Mononuclear cell (primary cell): Measurements from ENCODE around the gene NR5A1. TPM values are rescaled to one million over a fixed set of nuclear protein-coding genes. Genes with fewer than 3 reads are reported as not detected.

Experiments used
- H3K27me3 ChIP-seq: 2 replicates; pipeline ENCODE4 v1.6.0; 2011; ENCODE audit warnings: low read length, control low read depth; ENCODE audit not compliant: insufficient read depth
- H3K4me1 ChIP-seq: 2 replicates; pipeline ENCODE4 v1.5.1; 2011; ENCODE audit warnings: mild to moderate bottlenecking, low read length, control low read depth; ENCODE audit not compliant: insufficient read depth
- H3K4me3 ChIP-seq: 2 replicates; pipeline ENCODE4 v1.5.1; 2011; ENCODE audit warnings: mild to moderate bottlenecking, low read length, moderate library complexity
- H3K9me3 ChIP-seq: 2 replicates; pipeline ENCODE4 v1.5.1; 2011; ENCODE audit warnings: low read depth, mild to moderate bottlenecking, control low read depth, low read length
- total RNA-seq: library from RNA; depleted of rRNA; stranded (reverse); fragments of >200 nt; gene quantifications from one replicate; pipeline ENCODE4 v1.2.3, GENCODE V29; 2012

The NR5A1 gene
- total RNA-seq, 1 donor: not detected

- H3K9me3 ChIP-seq: no peaks in the 10 kb centered on the region
- peaks cover 2% of the 10 kb centered on the region for H3K27me3 ChIP-seq
- no peaks in the 10 kb centered on the region for H3K4me1 ChIP-seq
- H3K4me3 ChIP-seq: no peak overlapping the region
Observed at GRCh38 chr9:124472770-124473169, 34.4 kb downstream of the NR5A1 start.

- H3K4me1 ChIP-seq: no peaks in the 10 kb centered on the region
- H3K4me3 ChIP-seq: no peak overlapping the region
- no peaks in the 10 kb centered on the region for H3K27me3 ChIP-seq
- H3K9me3 ChIP-seq: no peaks in the 10 kb centered on the region
Observed at GRCh38 chr9:124471761-124472160, 35.4 kb downstream of the NR5A1 start.

GRCh38 chr9:124470726-124471125, 36.5 kb downstream of the NR5A1 start:
- H3K27me3 ChIP-seq: no peaks in the 10 kb centered on the region
- H3K9me3 ChIP-seq: no peaks in the 10 kb centered on the region
- no peak overlapping the region for H3K4me3 ChIP-seq
- no peaks in the 10 kb centered on the region for H3K4me1 ChIP-seq

GRCh38 chr9:124470306-124470705, 36.9 kb downstream of the NR5A1 start:
- H3K4me1 ChIP-seq: no peaks in the 10 kb centered on the region
- H3K4me3 ChIP-seq: no peak overlapping the region
- no peaks in the 10 kb centered on the region for H3K9me3 ChIP-seq
- H3K27me3 ChIP-seq: no peaks in the 10 kb centered on the region

GRCh38 chr9:124469011-124469832, 38.0 kb downstream of the NR5A1 start:
- H3K4me1 ChIP-seq: no peaks in the 10 kb centered on the region
- H3K4me3 ChIP-seq: no peak overlapping the region
- no peaks in the 10 kb centered on the region for H3K9me3 ChIP-seq
- H3K27me3 ChIP-seq: no peaks in the 10 kb centered on the region

- H3K27me3 ChIP-seq: no peaks in the 10 kb centered on the region
- no peak overlapping the region for H3K4me3 ChIP-seq
- H3K4me1 ChIP-seq: no peaks in the 10 kb centered on the region
- H3K9me3 ChIP-seq: no peaks in the 10 kb centered on the region
Observed at GRCh38 chr9:124468061-124468740, 39.0 kb downstream of the NR5A1 start.

GRCh38 chr9:124467410-124468060, 39.7 kb downstream of the NR5A1 start:
- Histone ChIP-seq H3K4me3 (no peak overlapping the region), H3K27me3 (no peaks in the 10 kb centered on the region), H3K9me3 (no peaks in the 10 kb centered on the region), H3K4me1 (no peaks in the 10 kb centered on the region)

GRCh38 chr9:124465736-124466135, 41.5 kb downstream of the NR5A1 start:
- H3K4me3 ChIP-seq: no peak overlapping the region
- H3K9me3 ChIP-seq: no peaks in the 10 kb centered on the region
- H3K27me3 ChIP-seq: no peaks in the 10 kb centered on the region
- H3K4me1 ChIP-seq: no peaks in the 10 kb centered on the region

GRCh38 chr9:124462739-124463138, 44.5 kb downstream of the NR5A1 start:
- H3K4me1 ChIP-seq: no peaks in the 10 kb centered on the region
- H3K27me3 ChIP-seq: no peaks in the 10 kb centered on the region
- H3K9me3 ChIP-seq: no peaks in the 10 kb centered on the region
- H3K4me3 ChIP-seq: no peak overlapping the region

- H3K4me1 ChIP-seq: no peaks in the 10 kb centered on the region
- H3K4me3 ChIP-seq: no peak overlapping the region
- H3K9me3 ChIP-seq: no peaks in the 10 kb centered on the region
- H3K27me3 ChIP-seq: no peaks in the 10 kb centered on the region
Observed at GRCh38 chr9:124458441-124458840, 48.8 kb downstream of the NR5A1 start.

GRCh38 chr9:124457887-124458431, 49.2 kb downstream of the NR5A1 start:
- Histone ChIP-seq H3K9me3 (no peaks in the 10 kb centered on the region), H3K4me1 (no peaks in the 10 kb centered on the region), H3K4me3 (no peak overlapping the region), H3K27me3 (no peaks in the 10 kb centered on the region)

GRCh38 chr9:124457079-124457886, 49.9 kb downstream of the NR5A1 start:
- H3K4me1 ChIP-seq: no peaks in the 10 kb centered on the region
- peaks cover 4% of the 10 kb centered on the region for H3K27me3 ChIP-seq
- H3K9me3 ChIP-seq: no peaks in the 10 kb centered on the region
- H3K4me3 ChIP-seq: no peak overlapping the region

GRCh38 chr9:124456341-124457078, 50.7 kb downstream of the NR5A1 start:
- no peaks in the 10 kb centered on the region for H3K4me1 ChIP-seq
- no peaks in the 10 kb centered on the region for H3K9me3 ChIP-seq
- no peak overlapping the region for H3K4me3 ChIP-seq
- H3K27me3 ChIP-seq: peaks cover 8% of the 10 kb centered on the region

- H3K4me1 ChIP-seq: no peaks in the 10 kb centered on the region
- H3K4me3 ChIP-seq: no peak overlapping the region
- H3K9me3 ChIP-seq: no peaks in the 10 kb centered on the region
- H3K27me3 ChIP-seq: peaks cover 15% of the 10 kb centered on the region
Observed at GRCh38 chr9:124455820-124456219, 51.4 kb downstream of the NR5A1 start.
